HAP-1 (cell line): ENCODE results near the gene NECTIN2.
A peak's percentile ranks its signal among the peaks of the same experiment; 100 is the strongest.
"Not testable (repeated sequence)": the region's sequence is repeated elsewhere in the genome, so short reads cannot be mapped to it uniquely, and the experiment has no call there.

Experiments
- DNase-seq, 2 experiments: peaks; one replicate each; pipeline ENCODE4 v3.0.0-alpha.2; 2016 to 2020; ENCODE audit warnings: low spot score in 2 of 2
- H3K27me3 ChIP-seq: fragments of 250-450 bp; sonication (Bioruptor Pico); 2 replicates; pipeline ENCODE4 v1.5.1; 2020; ENCODE audit warnings: low read depth, mild to moderate bottlenecking, moderate library complexity
- H3K36me3 ChIP-seq: fragments of 250-450 bp; sonication (Bioruptor Pico); replicated peaks from 2 replicates; pipeline ENCODE4 v1.5.1; 2020; ENCODE audit warnings: mild to moderate bottlenecking
- H3K4me1 ChIP-seq: fragments of 250-450 bp; sonication (Bioruptor Pico); 2 replicates; pipeline ENCODE4 v1.5.1; 2020; ENCODE audit warnings: mild to moderate bottlenecking
- H3K4me3 ChIP-seq: fragments of 250-450 bp; sonication (Bioruptor Pico); 2 replicates; pipeline ENCODE4 v1.5.1; 2020; ENCODE audit warnings: mild to moderate bottlenecking, moderate library complexity
- H3K9me3 ChIP-seq: fragments of 250-450 bp; sonication (Bioruptor Pico); 2 replicates; pipeline ENCODE4 v1.5.1; 2020; ENCODE audit warnings: mild to moderate bottlenecking, moderate library complexity
- in situ Hi-C: fragments of 300-500 bp; cut with MboI; formaldehyde crosslinking; loops from 3 replicates; pipeline ENCODE4 v1.14.3; 2020; ENCODE audit warnings: low sequenced_read_pairs, inconsistent platforms, mixed read lengths

Gene NECTIN2

GRCh38 chr19:44905437-44906160, 59.5 kb downstream of the NECTIN2 start, which contains the start of gene APOE:
Gene APOE (plus strand): TSS chr19:44905796. CDS start chr19:44906625, 829 bp downstream.
- Histone ChIP-seq H3K9me3 (no peaks in the 10 kb centered on the region), H3K27me3 (no peaks in the 10 kb centered on the region), H3K4me3 (peak within 1 kb of the TSS; percentile 29), H3K36me3 (peaks cover 35% of the 10 kb centered on the region), H3K4me1 (peaks cover 13% of the 10 kb centered on the region)
- DNase-seq, result peak in 1 of 2 experiments; percentile 58
- in situ Hi-C loops, result loop anchor here (5.0 kb wide), 1 partner anchor 42 kb away; the partner anchor contains the start of gene APOC2

DNA sequence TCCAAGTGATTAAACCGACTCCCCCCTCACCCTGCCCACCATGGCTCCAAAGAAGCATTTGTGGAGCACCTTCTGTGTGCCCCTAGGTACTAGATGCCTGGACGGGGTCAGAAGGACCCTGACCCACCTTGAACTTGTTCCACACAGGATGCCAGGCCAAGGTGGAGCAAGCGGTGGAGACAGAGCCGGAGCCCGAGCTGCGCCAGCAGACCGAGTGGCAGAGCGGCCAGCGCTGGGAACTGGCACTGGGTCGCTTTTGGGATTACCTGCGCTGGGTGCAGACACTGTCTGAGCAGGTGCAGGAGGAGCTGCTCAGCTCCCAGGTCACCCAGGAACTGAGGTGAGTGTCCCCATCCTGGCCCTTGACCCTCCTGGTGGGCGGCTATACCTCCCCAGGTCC, 61.5 kb downstream of the NECTIN2 start:
- Histone ChIP-seq H3K4me3 (no peak overlapping the region), H3K36me3 (peaks cover 15% of the 10 kb centered on the region), H3K4me1 (peaks cover 13% of the 10 kb centered on the region), H3K9me3 (no peaks in the 10 kb centered on the region), H3K27me3 (no peaks in the 10 kb centered on the region)
- no peak for DNase-seq
- in situ Hi-C loops, result loop anchor here (5.0 kb wide), 1 partner anchor 40 kb away; the partner anchor contains the start of gene APOC2

GRCh38 chr19:44908074-44908835, 62.2 kb downstream of the NECTIN2 start:
- Histone ChIP-seq H3K27me3 (no peaks in the 10 kb centered on the region), H3K9me3 (no peaks in the 10 kb centered on the region), H3K4me3 (no peak overlapping the region), H3K4me1 (peaks cover 13% of the 10 kb centered on the region), H3K36me3 (peaks cover 11% of the 10 kb centered on the region)
- in situ Hi-C loops, result loop anchor here (5.0 kb wide), 1 partner anchor 39 kb away; the partner anchor contains the start of gene APOC2
- DNase-seq, result no peak

DNA sequence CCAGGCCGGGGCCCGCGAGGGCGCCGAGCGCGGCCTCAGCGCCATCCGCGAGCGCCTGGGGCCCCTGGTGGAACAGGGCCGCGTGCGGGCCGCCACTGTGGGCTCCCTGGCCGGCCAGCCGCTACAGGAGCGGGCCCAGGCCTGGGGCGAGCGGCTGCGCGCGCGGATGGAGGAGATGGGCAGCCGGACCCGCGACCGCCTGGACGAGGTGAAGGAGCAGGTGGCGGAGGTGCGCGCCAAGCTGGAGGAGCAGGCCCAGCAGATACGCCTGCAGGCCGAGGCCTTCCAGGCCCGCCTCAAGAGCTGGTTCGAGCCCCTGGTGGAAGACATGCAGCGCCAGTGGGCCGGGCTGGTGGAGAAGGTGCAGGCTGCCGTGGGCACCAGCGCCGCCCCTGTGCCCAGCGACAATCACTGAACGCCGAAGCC, 62.8 kb downstream of the NECTIN2 start:
- in situ Hi-C loops, result loop anchor here (5.0 kb wide), 1 partner anchor 38 kb away; the partner anchor contains the start of gene APOC2
- peaks cover 16% of the 10 kb centered on the region for H3K4me1 ChIP-seq
- no peak for DNase-seq

DNA sequence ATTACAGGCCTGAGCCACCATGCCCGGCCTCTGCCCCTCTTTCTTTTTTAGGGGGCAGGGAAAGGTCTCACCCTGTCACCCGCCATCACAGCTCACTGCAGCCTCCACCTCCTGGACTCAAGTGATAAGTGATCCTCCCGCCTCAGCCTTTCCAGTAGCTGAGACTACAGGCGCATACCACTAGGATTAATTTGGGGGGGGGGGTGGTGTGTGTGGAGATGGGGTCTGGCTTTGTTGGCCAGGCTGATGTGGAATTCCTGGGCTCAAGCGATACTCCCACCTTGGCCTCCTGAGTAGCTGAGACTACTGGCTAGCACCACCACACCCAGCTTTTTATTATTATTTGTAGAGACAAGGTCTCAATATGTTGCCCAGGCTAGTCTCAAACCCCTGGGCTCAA, 63.7 kb downstream of the NECTIN2 start:
- Histone ChIP-seq H3K27me3 (no peaks in the 10 kb centered on the region), H3K9me3 (no peaks in the 10 kb centered on the region), H3K36me3 (peaks cover under 1% of the 10 kb centered on the region; the same call in 1 of the 2 replicates), H3K4me1 (peaks cover 22% of the 10 kb centered on the region), H3K4me3 (no peak overlapping the region)
- no peak for DNase-seq
- in situ Hi-C loops, result loop anchor here (5.0 kb wide), 1 partner anchor 38 kb away; the partner anchor contains the start of gene APOC2

More for the DNA sequence above, 62.8 kb downstream of the NECTIN2 start:
- H3K27me3 ChIP-seq, result no peaks in the 10 kb centered on the region
- no peaks in the 10 kb centered on the region for H3K9me3 ChIP-seq
- H3K36me3 ChIP-seq, result peaks cover 9% of the 10 kb centered on the region
- no peak overlapping the region for H3K4me3 ChIP-seq

- H3K9me3 ChIP-seq, in situ Hi-C loops, DNase-seq, H3K27me3 ChIP-seq, H3K36me3 ChIP-seq, H3K4me3 ChIP-seq: not testable (repeated sequence)
- H3K4me1 ChIP-seq, result peaks cover 14% of the 10 kb centered on the region
Observed at GRCh38 chr19:44911896-44912295, 65.8 kb downstream of the NECTIN2 start.

GRCh38 chr19:44912854-44913253, 66.8 kb downstream of the NECTIN2 start:
- Histone ChIP-seq H3K9me3 (no peaks in the 10 kb centered on the region), H3K4me1 (peaks cover 14% of the 10 kb centered on the region), H3K27me3 (no peaks in the 10 kb centered on the region), H3K36me3 (no peaks in the 10 kb centered on the region), H3K4me3 (no peak overlapping the region)
- in situ Hi-C loops, result no loop called here
- no peak for DNase-seq

DNA sequence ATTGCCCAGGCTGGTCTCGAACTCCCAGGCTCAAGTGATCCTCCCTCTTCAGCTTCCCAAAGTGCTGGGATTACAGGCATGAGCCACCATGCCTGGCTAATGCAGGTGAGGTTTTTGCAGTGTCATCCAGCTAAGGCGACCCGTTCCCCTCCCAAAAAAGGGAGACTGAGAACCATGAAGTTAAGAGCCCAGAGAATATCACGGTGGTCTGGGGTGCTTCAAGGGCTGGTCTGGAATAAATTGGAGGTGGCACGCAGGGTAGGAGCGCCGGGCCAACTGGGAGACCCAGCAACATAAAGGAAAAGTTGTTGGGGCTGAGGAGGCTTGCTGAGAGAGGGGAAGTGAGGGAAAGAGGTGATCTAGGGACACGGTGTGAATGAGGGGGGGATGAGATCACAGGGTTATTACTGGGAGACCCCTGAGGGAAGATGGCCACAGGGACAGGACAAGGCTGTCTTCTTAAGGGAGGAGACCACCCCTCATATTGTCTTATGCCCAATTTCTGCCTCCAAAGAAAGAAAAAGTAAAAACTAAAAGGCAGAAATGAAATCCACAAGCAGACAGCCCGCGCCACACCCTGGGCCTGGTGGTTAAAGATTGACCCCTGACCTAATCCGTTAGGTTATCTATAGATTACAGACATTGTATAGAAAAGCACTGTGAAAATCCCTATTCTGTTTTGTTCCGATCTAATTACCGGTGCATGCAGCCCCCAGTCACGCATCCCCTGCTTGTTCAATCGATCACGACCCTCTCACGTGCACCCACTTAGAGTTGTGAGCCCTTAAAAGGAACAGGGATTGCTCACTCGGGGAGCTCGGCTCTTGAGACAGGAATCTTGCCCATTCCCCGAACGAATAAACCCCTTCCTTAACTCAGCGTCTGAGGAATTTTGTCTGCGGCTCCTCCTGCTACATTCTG, 67.7 kb downstream of the NECTIN2 start:
- H3K4me1 ChIP-seq, result peaks cover 14% of the 10 kb centered on the region
- DNase-seq, in situ Hi-C loops, H3K27me3 ChIP-seq, H3K9me3 ChIP-seq, H3K36me3 ChIP-seq: not testable (repeated sequence)
- peak overlapping the region; percentile 39 for H3K4me3 ChIP-seq

DNA sequence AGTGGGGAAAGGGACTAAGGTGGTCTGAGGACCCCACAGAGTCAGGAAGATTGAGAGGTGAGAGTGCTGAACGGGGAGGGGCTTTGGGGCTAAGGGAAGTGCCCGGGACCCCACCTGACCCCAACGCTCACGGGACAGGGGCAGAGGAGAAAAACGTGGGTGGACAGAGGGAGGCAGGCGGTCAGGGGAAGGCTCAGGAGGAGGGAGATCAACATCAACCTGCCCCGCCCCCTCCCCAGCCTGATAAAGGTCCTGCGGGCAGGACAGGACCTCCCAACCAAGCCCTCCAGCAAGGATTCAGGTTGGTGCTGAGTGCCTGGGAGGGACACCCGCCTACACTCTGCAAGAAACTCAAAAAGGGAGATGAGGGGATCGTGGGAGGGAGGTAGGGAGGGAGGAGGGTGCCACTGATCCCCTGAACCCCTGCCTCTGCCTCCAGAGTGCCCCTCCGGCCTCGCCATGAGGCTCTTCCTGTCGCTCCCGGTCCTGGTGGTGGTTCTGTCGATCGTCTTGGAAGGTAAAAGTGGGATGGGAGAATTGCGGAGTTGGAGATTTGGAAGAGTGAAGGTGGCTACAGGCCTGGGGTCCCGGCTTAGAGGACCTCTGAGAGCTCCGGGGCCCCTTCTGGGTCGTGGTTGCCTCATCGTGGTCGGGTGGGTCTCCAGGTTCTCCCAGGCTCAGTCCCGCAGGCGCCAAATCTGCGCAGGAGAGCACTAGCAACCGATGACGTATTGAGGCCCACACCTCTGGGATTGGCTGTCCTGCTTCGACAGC, 68.5 kb downstream of the NECTIN2 start, which contains the start of gene APOC1:
Gene APOC1 (plus strand): TSS at position 176 of the 774 bp plus-strand sequence. CDS start 284 bp downstream, at position 460.
- in situ Hi-C loops, H3K9me3 ChIP-seq, H3K36me3 ChIP-seq, H3K27me3 ChIP-seq: not testable (repeated sequence)
- H3K4me3 ChIP-seq, result peak within 1 kb of the TSS; percentile 39
- peak; percentile 85 to 91 for DNase-seq
- peaks cover 14% of the 10 kb centered on the region for H3K4me1 ChIP-seq

GRCh38 chr19:44924243-44924725, 78.2 kb downstream of the NECTIN2 start:
- in situ Hi-C loops, result no loop called here
- peaks cover 10% of the 10 kb centered on the region; the same call in 1 of the 2 replicates for H3K4me1 ChIP-seq
- no peaks in the 10 kb centered on the region for H3K36me3 ChIP-seq
- DNase-seq, result no peak
- no peaks in the 10 kb centered on the region for H3K9me3 ChIP-seq
- H3K27me3 ChIP-seq, result no peaks in the 10 kb centered on the region
- no peak overlapping the region for H3K4me3 ChIP-seq

GRCh38 chr19:44925114-44925891, 79.2 kb downstream of the NECTIN2 start:
- DNase-seq, result no peak
- in situ Hi-C loops, result no loop called here
- no peak overlapping the region for H3K4me3 ChIP-seq
- H3K9me3 ChIP-seq, result no peaks in the 10 kb centered on the region
- H3K27me3 ChIP-seq, result no peaks in the 10 kb centered on the region
- no peaks in the 10 kb centered on the region for H3K36me3 ChIP-seq
- peaks cover 10% of the 10 kb centered on the region; the same call in 1 of the 2 replicates for H3K4me1 ChIP-seq
